ENCODE results near the gene EFNA2. TPM values are rescaled to one million over a fixed set of nuclear protein-coding genes. Genes with fewer than 3 reads are reported as not detected.

EFNA2 gene
- polyA plus RNA-seq, 1 donor (not counting 4 experiments of a cell fraction or from before 2014, with no cell fraction given): not detected

DNA sequence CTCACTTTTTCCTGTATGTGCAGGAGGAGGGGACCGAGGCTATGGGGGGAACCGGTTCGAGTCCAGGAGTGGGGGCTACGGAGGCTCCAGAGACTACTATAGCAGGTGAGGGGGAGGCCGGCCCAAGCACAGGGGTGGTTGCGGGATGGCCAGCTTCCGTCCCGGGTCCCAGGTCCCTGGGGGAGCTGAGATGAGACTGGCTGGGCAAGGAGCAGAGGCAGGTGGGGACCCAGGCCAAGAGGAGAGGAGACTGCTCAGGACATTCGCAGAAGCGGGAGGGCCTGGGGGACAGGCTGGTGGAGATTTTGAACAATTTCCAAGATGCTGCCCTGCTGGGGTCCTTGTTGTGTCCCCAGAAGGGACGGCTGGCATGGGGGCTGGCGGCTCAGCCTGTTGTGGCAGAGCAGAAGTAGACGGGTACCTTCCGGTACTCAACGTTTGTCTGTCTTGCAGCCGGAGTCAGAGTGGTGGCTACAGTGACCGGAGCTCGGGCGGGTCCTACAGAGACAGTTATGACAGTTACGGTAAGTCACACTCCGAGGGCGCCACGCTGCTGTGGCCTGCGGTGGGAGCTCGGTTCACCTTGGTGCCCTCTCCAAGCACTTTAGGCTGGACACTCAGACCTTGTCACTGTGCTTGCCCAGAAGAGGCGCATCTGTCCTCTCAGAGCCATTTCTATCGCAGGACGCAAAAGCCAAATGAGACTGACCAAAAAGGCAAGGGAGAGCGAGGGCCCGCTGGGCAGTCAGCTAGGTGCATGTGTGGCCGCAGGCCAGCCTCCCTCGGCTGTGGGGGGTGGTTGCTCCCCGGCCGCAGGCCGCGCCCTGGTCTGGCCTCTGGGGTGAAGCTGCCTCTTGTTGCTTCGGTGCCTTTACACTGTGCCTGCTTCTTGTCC is 13.9 kb upstream of the EFNA2 start:
- DNase-seq (ENCODE audit: low read depth, low spot score) (no peak), FAIRE-seq (no peak)
- Histone ChIP-seq H3K36me3 (ENCODE audit: control insufficient read depth in 2 of 2, extremely low read depth in 1 of 2, insufficient read depth in 2 of 2, low read length in 2 of 2) (peaks cover 29 to 36% of the 10 kb centered on the region in 2 experiments), H3K4me2 (ENCODE audit: control insufficient read depth, extremely low read depth, insufficient read depth, low read depth, low read length) (peak overlapping the region; percentile 99), H3K79me2 (ENCODE audit: control insufficient read depth, insufficient read depth, low read length) (peaks cover 55% of the 10 kb centered on the region), H3K9me3 (ENCODE audit: control insufficient read depth, low read depth, low read length) (no peaks in the 10 kb centered on the region), H2AFZ (ENCODE audit: control insufficient read depth, low read length) (no peak overlapping the region), H3K9ac (ENCODE audit: control insufficient read depth, extremely low read depth, insufficient read depth, low read length) (no peak overlapping the region), H3K27ac (ENCODE audit: control insufficient read depth, insufficient read depth, low read length) (no peak overlapping the region), H3K4me3 (ENCODE audit: control insufficient read depth in 2 of 3, extremely low read depth in 1 of 3, insufficient read depth in 2 of 3, low read depth in 1 of 3, low read length in 3 of 3) (no peak overlapping the region), H3K4me1 (ENCODE audit: control insufficient read depth, extremely low read depth, insufficient read depth, low read length) (peaks cover 58% of the 10 kb centered on the region), H4K20me1 (ENCODE audit: control insufficient read depth, extremely low read depth, insufficient read depth, low read length) (no peaks in the 10 kb centered on the region), H3K9me1 (ENCODE audit: control insufficient read depth, extremely low read depth, insufficient read depth, low read length) (no peaks in the 10 kb centered on the region), H3K27me3 (ENCODE audit: control insufficient read depth, extremely low read depth, insufficient read depth, low read length) (peaks cover 4% of the 10 kb centered on the region)
- TF ChIP-seq, protein P1, sequence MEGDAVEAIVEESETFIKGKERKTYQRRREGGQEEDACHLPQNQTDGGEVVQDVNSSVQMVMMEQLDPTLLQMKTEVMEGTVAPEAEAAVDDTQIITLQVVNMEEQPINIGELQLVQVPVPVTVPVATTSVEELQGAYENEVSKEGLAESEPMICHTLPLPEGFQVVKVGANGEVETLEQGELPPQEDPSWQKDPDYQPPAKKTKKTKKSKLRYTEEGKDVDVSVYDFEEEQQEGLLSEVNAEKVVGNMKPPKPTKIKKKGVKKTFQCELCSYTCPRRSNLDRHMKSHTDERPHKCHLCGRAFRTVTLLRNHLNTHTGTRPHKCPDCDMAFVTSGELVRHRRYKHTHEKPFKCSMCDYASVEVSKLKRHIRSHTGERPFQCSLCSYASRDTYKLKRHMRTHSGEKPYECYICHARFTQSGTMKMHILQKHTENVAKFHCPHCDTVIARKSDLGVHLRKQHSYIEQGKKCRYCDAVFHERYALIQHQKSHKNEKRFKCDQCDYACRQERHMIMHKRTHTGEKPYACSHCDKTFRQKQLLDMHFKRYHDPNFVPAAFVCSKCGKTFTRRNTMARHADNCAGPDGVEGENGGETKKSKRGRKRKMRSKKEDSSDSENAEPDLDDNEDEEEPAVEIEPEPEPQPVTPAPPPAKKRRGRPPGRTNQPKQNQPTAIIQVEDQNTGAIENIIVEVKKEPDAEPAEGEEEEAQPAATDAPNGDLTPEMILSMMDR (optimal IDR thresholded peaks at IDR 0.05 in 1 of 3, IDR thresholded peaks at IDR 0.05 in 1 of 3, conservative IDR thresholded peaks at IDR 0.05 in 1 of 3; ENCODE audit: extremely low read depth in 1 of 3, insufficient read depth in 2 of 3, low read length in 3 of 3): no peak
- no peak for TF ChIP-seq EZH2 (IDR thresholded peaks at IDR 0.05; ENCODE audit: low read length)
- dilution Hi-C loops (cut with MboI; ENCODE audit: extremely low pct_ligation_motif_present, low sequenced_read_pairs): no loop called here

DNA sequence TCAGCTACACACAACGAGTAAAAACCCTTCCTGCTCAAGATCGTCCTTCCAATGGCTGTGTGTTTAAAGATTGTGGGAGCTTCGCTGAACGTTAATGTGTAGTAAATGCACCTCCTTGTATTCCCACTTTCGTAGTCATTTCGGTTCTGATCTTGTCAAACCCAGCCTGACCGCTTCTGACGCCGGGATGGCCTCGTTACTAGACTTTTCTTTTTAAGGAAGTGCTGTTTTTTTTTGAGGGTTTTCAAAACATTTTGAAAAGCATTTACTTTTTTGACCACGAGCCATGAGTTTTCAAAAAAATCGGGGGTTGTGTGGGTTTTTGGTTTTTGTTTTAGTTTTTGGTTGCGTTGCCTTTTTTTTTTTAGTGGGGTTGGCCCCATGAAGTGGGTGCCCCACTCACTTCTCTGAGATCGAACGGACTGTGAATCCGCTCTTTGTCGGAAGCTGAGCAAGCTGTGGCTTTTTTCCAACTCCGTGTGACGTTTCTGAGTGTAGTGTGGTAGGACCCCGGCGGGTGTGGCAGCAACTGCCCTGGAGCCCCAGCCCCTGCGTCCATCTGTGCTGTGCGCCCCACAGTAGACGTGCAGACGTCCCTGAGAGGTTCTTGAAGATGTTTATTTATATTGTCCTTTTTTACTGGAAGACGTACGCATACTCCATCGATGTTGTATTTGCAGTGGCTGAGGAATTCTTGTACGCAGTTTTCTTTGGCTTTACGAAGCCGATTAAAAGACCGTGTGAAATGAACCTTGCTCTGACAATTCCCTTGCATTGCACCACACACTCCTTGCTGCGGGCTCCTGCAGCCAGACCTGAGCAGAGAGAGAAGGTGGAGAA is 13.0 kb upstream of the EFNA2 start:
- Histone ChIP-seq H4K20me1 (ENCODE audit: control insufficient read depth, extremely low read depth, insufficient read depth, low read length) (no peaks in the 10 kb centered on the region), H3K36me3 (ENCODE audit: control insufficient read depth in 2 of 2, extremely low read depth in 1 of 2, insufficient read depth in 2 of 2, low read length in 2 of 2) (peaks cover 29 to 42% of the 10 kb centered on the region in 2 experiments), H3K79me2 (ENCODE audit: control insufficient read depth, insufficient read depth, low read length) (peaks cover 55% of the 10 kb centered on the region), H2AFZ (ENCODE audit: control insufficient read depth, low read length) (no peak overlapping the region), H3K9me3 (ENCODE audit: control insufficient read depth, low read depth, low read length) (no peaks in the 10 kb centered on the region), H3K4me2 (ENCODE audit: control insufficient read depth, extremely low read depth, insufficient read depth, low read depth, low read length) (no peak overlapping the region), H3K9me1 (ENCODE audit: control insufficient read depth, extremely low read depth, insufficient read depth, low read length) (no peaks in the 10 kb centered on the region), H3K4me1 (ENCODE audit: control insufficient read depth, extremely low read depth, insufficient read depth, low read length) (peaks cover 52% of the 10 kb centered on the region), H3K27ac (ENCODE audit: control insufficient read depth, insufficient read depth, low read length) (no peak overlapping the region), H3K4me3 (ENCODE audit: control insufficient read depth in 2 of 3, extremely low read depth in 1 of 3, insufficient read depth in 2 of 3, low read depth in 1 of 3, low read length in 3 of 3) (no peak overlapping the region), H3K9ac (ENCODE audit: control insufficient read depth, extremely low read depth, insufficient read depth, low read length) (no peak overlapping the region), H3K27me3 (ENCODE audit: control insufficient read depth, extremely low read depth, insufficient read depth, low read length) (no peaks in the 10 kb centered on the region)
- FAIRE-seq (no peak), DNase-seq (ENCODE audit: low read depth, low spot score) (no peak)
- dilution Hi-C loops (cut with MboI; ENCODE audit: extremely low pct_ligation_motif_present, low sequenced_read_pairs): no loop called here
- TF ChIP-seq, protein P1 (optimal IDR thresholded peaks at IDR 0.05 in 1 of 3, IDR thresholded peaks at IDR 0.05 in 1 of 3, conservative IDR thresholded peaks at IDR 0.05 in 1 of 3; ENCODE audit: extremely low read depth in 1 of 3, insufficient read depth in 2 of 3, low read length in 3 of 3): no peak
- no peak for TF ChIP-seq EZH2 (IDR thresholded peaks at IDR 0.05; ENCODE audit: low read length)
